AG04450 (cell line): Measurements from ENCODE around the gene SEC16A. TPM values are rescaled to one million over a fixed set of nuclear protein-coding genes. Genes with fewer than 3 reads are reported as not detected.

Experiments used
- CTCF ChIA-PET: fragments of 300-600, 350-600 bp; formaldehyde crosslinking; extraction: SDS; loops from one replicate; lab custom pipeline; 2022; ENCODE audit warnings: antibody characterized with exemption, inconsistent platforms; lab: Charles Lee
- POLR2A ChIA-PET: fragments of 350-600 bp; formaldehyde crosslinking; extraction: SDS; loops from one replicate; lab custom pipeline; 2021; ENCODE audit warnings: antibody characterized with exemption, inconsistent platforms; lab: Yijun Ruan, JAX
- DNase-seq: peaks from one replicate; pipeline ENCODE4 v3.0.0-alpha.2; 2011; ENCODE audit warnings: low read depth, low spot score
- H3K27ac ChIP-seq: one replicate; pipeline ENCODE4 v1.5.1; 2012; ENCODE audit warnings: low read depth, low read length, control low read depth
- H3K27me3 ChIP-seq: one replicate; pipeline ENCODE4 v1.6.0; 2012; ENCODE audit warnings: low read length; ENCODE audit not compliant: control insufficient read depth, insufficient read depth
- H3K4me3 ChIP-seq: 2 replicates; pipeline ENCODE4 v1.5.1; 2011; ENCODE audit warnings: mild to moderate bottlenecking, low read depth, low read length, control low read depth
- H3K9me3 ChIP-seq: 2 replicates; pipeline ENCODE4 v1.5.1; 2012; ENCODE audit warnings: low read length; ENCODE audit not compliant: control insufficient read depth, insufficient read depth
- polyA plus RNA-seq: library from polyadenylated mRNA; depleted of rRNA; stranded (reverse); fragments of >200 nt; gene quantifications from 2 replicates; pipeline ENCODE4 v1.2.3, GENCODE V29; 2011
- TF ChIP-seq, protein P1 (sequence below): IDR thresholded peaks from 2 replicates; pipeline ENCODE4 v1.5.1; 2011; ENCODE audit warnings: low read depth, low read length, control low read depth, inconsistent platforms

Gene SEC16A
- polyA plus RNA-seq, 1 experiment = 23.2 TPM

- ChIA-PET POLR2A (no interaction called here), CTCF (interaction anchor here (0.6 to 1.4 kb wide), 5 partner anchors 14 to 172 kb away, joined by 3 to 7 read pairs (median 3); no protein-coding TSS in a partner anchor)
- TF ChIP-seq, protein P1, sequence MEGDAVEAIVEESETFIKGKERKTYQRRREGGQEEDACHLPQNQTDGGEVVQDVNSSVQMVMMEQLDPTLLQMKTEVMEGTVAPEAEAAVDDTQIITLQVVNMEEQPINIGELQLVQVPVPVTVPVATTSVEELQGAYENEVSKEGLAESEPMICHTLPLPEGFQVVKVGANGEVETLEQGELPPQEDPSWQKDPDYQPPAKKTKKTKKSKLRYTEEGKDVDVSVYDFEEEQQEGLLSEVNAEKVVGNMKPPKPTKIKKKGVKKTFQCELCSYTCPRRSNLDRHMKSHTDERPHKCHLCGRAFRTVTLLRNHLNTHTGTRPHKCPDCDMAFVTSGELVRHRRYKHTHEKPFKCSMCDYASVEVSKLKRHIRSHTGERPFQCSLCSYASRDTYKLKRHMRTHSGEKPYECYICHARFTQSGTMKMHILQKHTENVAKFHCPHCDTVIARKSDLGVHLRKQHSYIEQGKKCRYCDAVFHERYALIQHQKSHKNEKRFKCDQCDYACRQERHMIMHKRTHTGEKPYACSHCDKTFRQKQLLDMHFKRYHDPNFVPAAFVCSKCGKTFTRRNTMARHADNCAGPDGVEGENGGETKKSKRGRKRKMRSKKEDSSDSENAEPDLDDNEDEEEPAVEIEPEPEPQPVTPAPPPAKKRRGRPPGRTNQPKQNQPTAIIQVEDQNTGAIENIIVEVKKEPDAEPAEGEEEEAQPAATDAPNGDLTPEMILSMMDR = peak; percentile 54
- peak within 1 kb of the TSS; percentile 69 for H3K4me3 ChIP-seq
- H3K9me3 ChIP-seq = peaks cover 5% of the 10 kb centered on the region; the same call in 1 of the 2 replicates
- H3K27ac ChIP-seq = no peak within 1 kb of the TSS
- DNase-seq = no peak
- H3K27me3 ChIP-seq = no peaks in the 10 kb centered on the region
Measured at GRCh38 chr9:136439481-136440408, 43.1 kb downstream of the SEC16A start, which contains the start of gene INPP5E. Gene INPP5E (minus strand): TSS chr9:136439845. CDS start chr9:136439419, 426 bp downstream.

- ChIA-PET POLR2A (interaction anchor here (0.6 kb wide), 1 partner anchor 85 kb away, joined by 3 read pairs; no protein-coding TSS in a partner anchor), CTCF (interaction anchor here (0.6 kb wide), 1 partner anchor 171 kb away, joined by 3 read pairs; no protein-coding TSS in a partner anchor)
- H3K9me3 ChIP-seq = peaks cover 5% of the 10 kb centered on the region; the same call in 1 of the 2 replicates
- H3K4me3 ChIP-seq = peak overlapping the region; percentile 69
- TF ChIP-seq, protein P1 = no peak
- no peaks in the 10 kb centered on the region for H3K27me3 ChIP-seq
- DNase-seq = no peak
- H3K27ac ChIP-seq = no peak overlapping the region
Measured at GRCh38 chr9:136438548-136439480, 44.0 kb downstream of the SEC16A start.

DNA sequence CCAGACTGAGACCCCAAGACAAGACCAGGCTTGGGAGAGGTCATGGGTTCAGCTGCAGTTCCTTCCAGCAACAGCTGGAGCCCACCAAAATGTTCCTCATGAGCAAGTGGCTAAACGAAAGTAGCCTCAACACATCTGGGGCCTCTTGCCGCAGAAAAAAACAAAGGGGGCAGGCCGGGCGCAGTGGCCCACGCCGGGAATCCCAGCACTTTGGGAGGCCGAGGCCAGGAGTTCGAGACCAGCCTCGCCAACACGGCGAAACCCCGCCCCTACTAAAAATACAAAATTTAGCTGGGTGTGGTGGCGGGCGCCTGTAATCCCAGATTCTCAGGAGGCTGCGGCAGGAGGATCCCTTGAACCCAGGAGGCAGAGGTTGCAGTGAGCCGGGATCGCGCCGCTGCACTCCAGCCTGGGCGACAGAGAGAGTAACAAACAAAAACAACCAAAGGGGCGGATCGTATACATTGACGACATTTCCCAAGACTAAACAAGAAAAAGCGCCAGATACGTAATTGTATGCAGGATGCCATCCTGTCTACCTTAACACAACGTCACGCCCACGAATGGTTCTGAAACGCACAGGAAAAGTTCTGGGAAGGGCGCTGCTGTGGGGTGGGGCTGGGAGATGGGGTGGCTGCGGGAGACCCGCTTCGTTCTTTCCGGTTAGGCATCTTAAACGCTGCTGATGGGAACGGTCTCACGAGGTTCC is 44.8 kb downstream of the SEC16A start:
- POLR2A ChIA-PET = no interaction called here
- CTCF ChIA-PET = no interaction called here
- no peak overlapping the region for H3K27ac ChIP-seq

DNA sequence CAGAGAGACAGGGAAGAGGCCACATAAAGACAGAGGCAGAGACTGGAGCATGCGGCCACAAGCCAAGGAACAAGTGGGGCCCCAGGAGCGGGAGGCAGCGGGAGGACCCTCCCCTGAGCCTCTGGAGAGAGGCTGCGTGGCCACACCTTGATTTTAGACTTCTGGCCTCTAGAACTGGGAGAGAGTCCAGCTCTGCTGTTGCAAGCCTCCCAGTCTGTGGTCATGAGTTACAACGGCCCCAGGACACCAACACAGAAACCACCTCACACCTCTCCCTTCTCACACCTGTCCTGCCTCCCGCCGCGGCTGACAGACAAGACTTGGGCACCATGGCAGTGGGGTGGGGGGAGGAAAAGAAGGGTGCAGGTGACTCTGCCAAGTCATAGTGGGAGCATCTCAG is 45.4 kb downstream of the SEC16A start:
- no peaks in the 10 kb centered on the region for H3K27me3 ChIP-seq
- H3K27ac ChIP-seq = no peak overlapping the region
- CTCF ChIA-PET = no interaction called here
- POLR2A ChIA-PET = no interaction called here
- DNase-seq = no peak
- TF ChIP-seq, protein P1 = no peak
- peak overlapping the region; percentile 69 for H3K4me3 ChIP-seq
- H3K9me3 ChIP-seq = peaks cover 5% of the 10 kb centered on the region; the same call in 1 of the 2 replicates

More for the DNA sequence above, 44.8 kb downstream of the SEC16A start:
- Histone ChIP-seq H3K27me3 (no peaks in the 10 kb centered on the region), H3K4me3 (peak overlapping the region; percentile 69), H3K9me3 (peaks cover 5% of the 10 kb centered on the region; the same call in 1 of the 2 replicates)
- DNase-seq = no peak
- TF ChIP-seq, protein P1 = no peak
